Measurements from ENCODE around the gene ACAD10.

Gene ACAD10

DNA sequence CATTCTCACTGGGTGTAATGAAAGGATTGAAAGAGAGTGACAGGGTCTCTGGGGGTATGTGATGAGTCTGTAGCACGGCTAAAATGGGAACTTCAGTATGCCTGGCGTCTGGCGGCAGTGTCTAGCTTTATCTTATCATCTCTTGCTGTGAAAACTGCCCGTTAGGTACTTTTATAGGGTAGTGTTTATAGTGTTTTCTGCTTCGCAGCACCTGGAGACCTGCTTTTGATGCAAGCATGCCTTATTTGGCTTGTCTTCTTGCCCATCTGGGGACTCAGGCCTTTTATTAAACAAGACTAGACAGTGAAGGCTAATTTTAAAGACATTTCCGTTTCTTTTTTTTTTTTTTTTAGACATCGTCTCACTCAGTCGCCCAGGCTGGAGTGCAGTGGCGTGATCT is 44.6 kb downstream of the ACAD10 start (continued):
- TF ChIP-seq, protein P1, sequence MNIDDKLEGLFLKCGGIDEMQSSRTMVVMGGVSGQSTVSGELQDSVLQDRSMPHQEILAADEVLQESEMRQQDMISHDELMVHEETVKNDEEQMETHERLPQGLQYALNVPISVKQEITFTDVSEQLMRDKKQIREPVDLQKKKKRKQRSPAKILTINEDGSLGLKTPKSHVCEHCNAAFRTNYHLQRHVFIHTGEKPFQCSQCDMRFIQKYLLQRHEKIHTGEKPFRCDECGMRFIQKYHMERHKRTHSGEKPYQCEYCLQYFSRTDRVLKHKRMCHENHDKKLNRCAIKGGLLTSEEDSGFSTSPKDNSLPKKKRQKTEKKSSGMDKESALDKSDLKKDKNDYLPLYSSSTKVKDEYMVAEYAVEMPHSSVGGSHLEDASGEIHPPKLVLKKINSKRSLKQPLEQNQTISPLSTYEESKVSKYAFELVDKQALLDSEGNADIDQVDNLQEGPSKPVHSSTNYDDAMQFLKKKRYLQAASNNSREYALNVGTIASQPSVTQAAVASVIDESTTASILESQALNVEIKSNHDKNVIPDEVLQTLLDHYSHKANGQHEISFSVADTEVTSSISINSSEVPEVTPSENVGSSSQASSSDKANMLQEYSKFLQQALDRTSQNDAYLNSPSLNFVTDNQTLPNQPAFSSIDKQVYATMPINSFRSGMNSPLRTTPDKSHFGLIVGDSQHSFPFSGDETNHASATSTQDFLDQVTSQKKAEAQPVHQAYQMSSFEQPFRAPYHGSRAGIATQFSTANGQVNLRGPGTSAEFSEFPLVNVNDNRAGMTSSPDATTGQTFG (tag by site-specific recombination; IDR thresholded peaks at IDR 0.05; ENCODE audit: borderline replicate concordance) = no peak
- peak; percentile 73; the same call in 1 of the 2 replicates for TF ChIP-seq OVOL3 (tag by site-specific recombination; IDR thresholded peaks at IDR 0.05)
- TF ChIP-seq ZSCAN16 (tag by site-specific recombination; IDR thresholded peaks at IDR 0.05) = no peak
- no peak for TF ChIP-seq ZNF24 (tag by site-specific recombination; IDR thresholded peaks at IDR 0.05)
- no peak for TF ChIP-seq ZNF10 (tag by site-specific recombination; IDR thresholded peaks at IDR 0.05)
- TF ChIP-seq, protein P2, sequence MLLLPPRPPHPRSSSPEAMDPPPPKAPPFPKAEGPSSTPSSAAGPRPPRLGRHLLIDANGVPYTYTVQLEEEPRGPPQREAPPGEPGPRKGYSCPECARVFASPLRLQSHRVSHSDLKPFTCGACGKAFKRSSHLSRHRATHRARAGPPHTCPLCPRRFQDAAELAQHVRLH (tag by site-specific recombination; IDR thresholded peaks at IDR 0.05) = peak; percentile 95
- TF ChIP-seq ZBTB20 (tag by site-specific recombination; IDR thresholded peaks at IDR 0.05) = no peak
- no peak for TF ChIP-seq GLI2 (tag by site-specific recombination; IDR thresholded peaks at IDR 0.05; ENCODE audit: borderline replicate concordance, low read depth)

DNA sequence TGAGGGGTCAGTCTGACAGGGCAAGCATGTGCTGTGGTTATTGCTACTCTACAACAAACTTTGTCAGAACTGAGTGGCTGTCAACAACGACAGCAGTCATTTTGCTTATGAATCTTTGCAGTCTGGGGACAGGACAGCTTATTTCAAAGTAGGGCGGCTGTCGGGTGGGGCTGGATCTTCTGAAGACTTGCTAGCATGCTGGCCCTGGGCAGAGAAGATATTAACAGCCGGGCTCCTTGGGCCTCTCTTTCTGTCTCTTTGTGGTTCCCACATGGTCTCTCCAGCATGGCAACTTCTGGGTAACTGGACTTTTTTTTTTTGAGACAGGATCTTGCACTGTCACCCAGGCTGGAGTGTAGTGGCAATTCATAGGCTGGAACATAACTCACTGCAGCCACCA is 46.9 kb downstream of the ACAD10 start:
- Histone ChIP-seq H3K4me3 (ENCODE audit: low read depth, low read length) (no peak overlapping the region), H3K9me3 (ENCODE audit: control insufficient read depth, insufficient read depth, low read depth, low read length) (no peaks in the 10 kb centered on the region), H3K36me3 (ENCODE audit: control insufficient read depth in 2 of 2, insufficient read depth in 1 of 2, low read length in 2 of 2) (peaks cover 7 to 28% of the 10 kb centered on the region in 2 experiments; a peak in 2 of 3 replicates), H3K27ac (ENCODE audit: extremely low read depth, low read depth, low read length) (no peak overlapping the region), H3K4me1 (ENCODE audit: control insufficient read depth, insufficient read depth, low read length) (no peaks in the 10 kb centered on the region; the same call in 1 of the 2 replicates)
- ChIA-PET POLR2A (no interaction called here), CTCF (no interaction called here)
- no peak for TF ChIP-seq KLF9 (tag by site-specific recombination; IDR thresholded peaks at IDR 0.05; ENCODE audit: low read depth)
- no peak for TF ChIP-seq EGR2 (tag by site-specific recombination; IDR thresholded peaks at IDR 0.05; ENCODE audit: low read depth)
- no peak for TF ChIP-seq ZNF157 (tag by site-specific recombination; IDR thresholded peaks at IDR 0.05)
- no peak for TF ChIP-seq ZNF423 (tag by site-specific recombination; IDR thresholded peaks at IDR 0.05)
- TF ChIP-seq MZF1 (tag by site-specific recombination; IDR thresholded peaks at IDR 0.05; ENCODE audit: borderline replicate concordance) = no peak
- TF ChIP-seq REPIN1 (tag by site-specific recombination; IDR thresholded peaks at IDR 0.05; ENCODE audit: low read depth) = no peak
- no peak for TF ChIP-seq ZFP37 (tag by site-specific recombination; IDR thresholded peaks at IDR 0.05)
- TF ChIP-seq, protein P3, sequence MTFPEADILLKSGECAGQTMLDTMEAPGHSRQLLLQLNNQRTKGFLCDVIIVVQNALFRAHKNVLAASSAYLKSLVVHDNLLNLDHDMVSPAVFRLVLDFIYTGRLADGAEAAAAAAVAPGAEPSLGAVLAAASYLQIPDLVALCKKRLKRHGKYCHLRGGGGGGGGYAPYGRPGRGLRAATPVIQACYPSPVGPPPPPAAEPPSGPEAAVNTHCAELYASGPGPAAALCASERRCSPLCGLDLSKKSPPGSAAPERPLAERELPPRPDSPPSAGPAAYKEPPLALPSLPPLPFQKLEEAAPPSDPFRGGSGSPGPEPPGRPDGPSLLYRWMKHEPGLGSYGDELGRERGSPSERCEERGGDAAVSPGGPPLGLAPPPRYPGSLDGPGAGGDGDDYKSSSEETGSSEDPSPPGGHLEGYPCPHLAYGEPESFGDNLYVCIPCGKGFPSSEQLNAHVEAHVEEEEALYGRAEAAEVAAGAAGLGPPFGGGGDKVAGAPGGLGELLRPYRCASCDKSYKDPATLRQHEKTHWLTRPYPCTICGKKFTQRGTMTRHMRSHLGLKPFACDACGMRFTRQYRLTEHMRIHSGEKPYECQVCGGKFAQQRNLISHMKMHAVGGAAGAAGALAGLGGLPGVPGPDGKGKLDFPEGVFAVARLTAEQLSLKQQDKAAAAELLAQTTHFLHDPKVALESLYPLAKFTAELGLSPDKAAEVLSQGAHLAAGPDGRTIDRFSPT (tag by site-specific recombination; IDR thresholded peaks at IDR 0.05) = no peak
- TF ChIP-seq ZNF510 (tag by site-specific recombination; IDR thresholded peaks at IDR 0.05; ENCODE audit: insufficient replicate concordance) = no peak
- no peak for TF ChIP-seq HOXA7 (CRISPR knock-in tag; IDR thresholded peaks at IDR 0.05; ENCODE audit: borderline replicate concordance)
- no peak for TF ChIP-seq ZNF561 (tag by site-specific recombination; IDR thresholded peaks at IDR 0.05; ENCODE audit: borderline replicate concordance)
- no peak for TF ChIP-seq GFI1B (tag by site-specific recombination; IDR thresholded peaks at IDR 0.05)
- TF ChIP-seq, protein P4, sequence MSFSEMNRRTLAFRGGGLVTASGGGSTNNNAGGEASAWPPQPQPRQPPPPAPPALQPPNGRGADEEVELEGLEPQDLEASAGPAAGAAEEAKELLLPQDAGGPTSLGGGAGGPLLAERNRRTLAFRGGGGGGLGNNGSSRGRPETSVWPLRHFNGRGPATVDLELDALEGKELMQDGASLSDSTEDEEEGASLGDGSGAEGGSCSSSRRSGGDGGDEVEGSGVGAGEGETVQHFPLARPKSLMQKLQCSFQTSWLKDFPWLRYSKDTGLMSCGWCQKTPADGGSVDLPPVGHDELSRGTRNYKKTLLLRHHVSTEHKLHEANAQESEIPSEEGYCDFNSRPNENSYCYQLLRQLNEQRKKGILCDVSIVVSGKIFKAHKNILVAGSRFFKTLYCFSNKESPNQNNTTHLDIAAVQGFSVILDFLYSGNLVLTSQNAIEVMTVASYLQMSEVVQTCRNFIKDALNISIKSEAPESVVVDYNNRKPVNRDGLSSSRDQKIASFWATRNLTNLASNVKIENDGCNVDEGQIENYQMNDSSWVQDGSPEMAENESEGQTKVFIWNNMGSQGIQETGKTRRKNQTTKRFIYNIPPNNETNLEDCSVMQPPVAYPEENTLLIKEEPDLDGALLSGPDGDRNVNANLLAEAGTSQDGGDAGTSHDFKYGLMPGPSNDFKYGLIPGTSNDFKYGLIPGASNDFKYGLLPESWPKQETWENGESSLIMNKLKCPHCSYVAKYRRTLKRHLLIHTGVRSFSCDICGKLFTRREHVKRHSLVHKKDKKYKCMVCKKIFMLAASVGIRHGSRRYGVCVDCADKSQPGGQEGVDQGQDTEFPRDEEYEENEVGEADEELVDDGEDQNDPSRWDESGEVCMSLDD (tag by site-specific recombination; IDR thresholded peaks at IDR 0.05) = no peak
- TF ChIP-seq, protein P5, sequence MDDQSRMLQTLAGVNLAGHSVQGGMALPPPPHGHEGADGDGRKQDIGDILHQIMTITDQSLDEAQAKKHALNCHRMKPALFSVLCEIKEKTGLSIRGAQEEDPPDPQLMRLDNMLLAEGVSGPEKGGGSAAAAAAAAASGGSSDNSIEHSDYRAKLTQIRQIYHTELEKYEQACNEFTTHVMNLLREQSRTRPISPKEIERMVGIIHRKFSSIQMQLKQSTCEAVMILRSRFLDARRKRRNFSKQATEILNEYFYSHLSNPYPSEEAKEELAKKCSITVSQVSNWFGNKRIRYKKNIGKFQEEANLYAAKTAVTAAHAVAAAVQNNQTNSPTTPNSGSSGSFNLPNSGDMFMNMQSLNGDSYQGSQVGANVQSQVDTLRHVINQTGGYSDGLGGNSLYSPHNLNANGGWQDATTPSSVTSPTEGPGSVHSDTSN (CRISPR knock-in tag; IDR thresholded peaks at IDR 0.05) = no peak
- TF ChIP-seq ZNF792 (tag by site-specific recombination; IDR thresholded peaks at IDR 0.05) = no peak
- no peak for TF ChIP-seq ZNF626 (tag by site-specific recombination; IDR thresholded peaks at IDR 0.05)
- no peak for TF ChIP-seq ZIC2 (tag by site-specific recombination; IDR thresholded peaks at IDR 0.05)
- TF ChIP-seq, protein P6, sequence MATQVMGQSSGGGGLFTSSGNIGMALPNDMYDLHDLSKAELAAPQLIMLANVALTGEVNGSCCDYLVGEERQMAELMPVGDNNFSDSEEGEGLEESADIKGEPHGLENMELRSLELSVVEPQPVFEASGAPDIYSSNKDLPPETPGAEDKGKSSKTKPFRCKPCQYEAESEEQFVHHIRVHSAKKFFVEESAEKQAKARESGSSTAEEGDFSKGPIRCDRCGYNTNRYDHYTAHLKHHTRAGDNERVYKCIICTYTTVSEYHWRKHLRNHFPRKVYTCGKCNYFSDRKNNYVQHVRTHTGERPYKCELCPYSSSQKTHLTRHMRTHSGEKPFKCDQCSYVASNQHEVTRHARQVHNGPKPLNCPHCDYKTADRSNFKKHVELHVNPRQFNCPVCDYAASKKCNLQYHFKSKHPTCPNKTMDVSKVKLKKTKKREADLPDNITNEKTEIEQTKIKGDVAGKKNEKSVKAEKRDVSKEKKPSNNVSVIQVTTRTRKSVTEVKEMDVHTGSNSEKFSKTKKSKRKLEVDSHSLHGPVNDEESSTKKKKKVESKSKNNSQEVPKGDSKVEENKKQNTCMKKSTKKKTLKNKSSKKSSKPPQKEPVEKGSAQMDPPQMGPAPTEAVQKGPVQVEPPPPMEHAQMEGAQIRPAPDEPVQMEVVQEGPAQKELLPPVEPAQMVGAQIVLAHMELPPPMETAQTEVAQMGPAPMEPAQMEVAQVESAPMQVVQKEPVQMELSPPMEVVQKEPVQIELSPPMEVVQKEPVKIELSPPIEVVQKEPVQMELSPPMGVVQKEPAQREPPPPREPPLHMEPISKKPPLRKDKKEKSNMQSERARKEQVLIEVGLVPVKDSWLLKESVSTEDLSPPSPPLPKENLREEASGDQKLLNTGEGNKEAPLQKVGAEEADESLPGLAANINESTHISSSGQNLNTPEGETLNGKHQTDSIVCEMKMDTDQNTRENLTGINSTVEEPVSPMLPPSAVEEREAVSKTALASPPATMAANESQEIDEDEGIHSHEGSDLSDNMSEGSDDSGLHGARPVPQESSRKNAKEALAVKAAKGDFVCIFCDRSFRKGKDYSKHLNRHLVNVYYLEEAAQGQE (tag by site-specific recombination; IDR thresholded peaks at IDR 0.05) = no peak

Measured in HEK293 (cell line).